ENCODE data around the gene TMEM218.
"Not testable (repeated sequence)": the region's sequence is repeated elsewhere in the genome, so short reads cannot be mapped to it uniquely, and the experiment has no call there.

TMEM218 gene

GRCh38 chr11:125062931-125063428 is 48.4 kb downstream of the TMEM218 start, which contains the start of gene SLC37A2:
SLC37A2 (plus strand) TSS chr11:125063305; CDS start chr11:125063368, 63 bp downstream.
- H3K4me3 ChIP-seq = peak within 1 kb of the TSS; percentile 61 to 62
- peak within 1 kb of the TSS; percentile 68 to 74 for H3K27ac ChIP-seq
- TF ChIP-seq CTCF (IDR thresholded peaks at IDR 0.05) = peak in 1 of 2 experiments; percentile 22
- no peaks in the 10 kb centered on the region for H3K9me3 ChIP-seq
- intact Hi-C loops (cut with DNase I; ENCODE audit: low total_unique reads) = no loop called here
- H3K4me1 ChIP-seq = peaks cover 0 to 16% (median 10%) of the 10 kb centered on the region in 4 donors
- H3K27me3 ChIP-seq = peaks cover 0 to 3% of the 10 kb centered on the region in 2 donors
- no peaks in the 10 kb centered on the region for H3K36me3 ChIP-seq
- DNase-seq = peak; percentile 67 to 83

- peak overlapping the region; percentile 68 to 74 for H3K27ac ChIP-seq
- no peak for TF ChIP-seq CTCF (IDR thresholded peaks at IDR 0.05)
- H3K4me3 ChIP-seq = peak overlapping the region; percentile 61 to 62
- H3K9me3 ChIP-seq = no peaks in the 10 kb centered on the region
- H3K27me3 ChIP-seq = peaks cover 0 to 3% of the 10 kb centered on the region in 2 donors
- DNase-seq = no peak
- peaks cover 0 to 16% (median 10%) of the 10 kb centered on the region in 4 donors for H3K4me1 ChIP-seq
- intact Hi-C loops (cut with DNase I; ENCODE audit: low total_unique reads) = no loop called here
- no peaks in the 10 kb centered on the region for H3K36me3 ChIP-seq
Observed at GRCh38 chr11:125062218-125062930, 49.1 kb downstream of the TMEM218 start.

GRCh38 chr11:125061281-125061680 is 50.1 kb downstream of the TMEM218 start:
- Histone ChIP-seq H3K4me1 (peaks cover 0 to 16% (median 10%) of the 10 kb centered on the region in 4 donors), H3K9me3 (no peaks in the 10 kb centered on the region), H3K27me3 (no peaks in the 10 kb centered on the region), H3K4me3 (no peak overlapping the region), H3K27ac (no peak overlapping the region), H3K36me3 (no peaks in the 10 kb centered on the region)
- no peak for TF ChIP-seq CTCF (IDR thresholded peaks at IDR 0.05)
- DNase-seq = no peak
- intact Hi-C loops (cut with DNase I; ENCODE audit: low total_unique reads) = no loop called here

- Histone ChIP-seq H3K27me3 (no peaks in the 10 kb centered on the region), H3K9me3 (no peaks in the 10 kb centered on the region), H3K4me1 (peaks cover 0 to 3% (median 1%) of the 10 kb centered on the region in 4 donors), H3K27ac (no peak overlapping the region), H3K36me3 (no peaks in the 10 kb centered on the region), H3K4me3 (no peak overlapping the region)
- DNase-seq = no peak
- TF ChIP-seq CTCF (IDR thresholded peaks at IDR 0.05) = no peak
- intact Hi-C loops (cut with DNase I; ENCODE audit: low total_unique reads) = no loop called here
Observed at GRCh38 chr11:125057693-125058016, 53.8 kb downstream of the TMEM218 start.

GRCh38 chr11:125056931-125057692 is 54.3 kb downstream of the TMEM218 start:
- DNase-seq = no peak
- no peaks in the 10 kb centered on the region for H3K36me3 ChIP-seq
- H3K4me3 ChIP-seq = no peak overlapping the region
- H3K4me1 ChIP-seq = no peaks in the 10 kb centered on the region
- no peaks in the 10 kb centered on the region for H3K27me3 ChIP-seq
- intact Hi-C loops (cut with DNase I; ENCODE audit: low total_unique reads) = no loop called here
- H3K9me3 ChIP-seq = no peaks in the 10 kb centered on the region
- no peak overlapping the region for H3K27ac ChIP-seq
- no peak for TF ChIP-seq CTCF (IDR thresholded peaks at IDR 0.05)

- H3K27me3 ChIP-seq; DNase-seq; H3K9me3 ChIP-seq; H3K4me3 ChIP-seq; H3K27ac ChIP-seq; intact Hi-C loops (cut with DNase I; ENCODE audit: low total_unique reads); H3K36me3 ChIP-seq; H3K4me1 ChIP-seq: not testable (repeated sequence)
Observed at GRCh38 chr11:125056111-125056510, 55.3 kb downstream of the TMEM218 start.

Data from tibial artery (tissue), 4 donors.